Sigmoid colon (tissue), 7 donors: Measurements from ENCODE around the gene GTF2IRD1. TPM values are rescaled to one million over a fixed set of nuclear protein-coding genes. Genes with fewer than 3 reads are reported as not detected.
"Not testable (repeated sequence)": the region's sequence is repeated elsewhere in the genome, so short reads cannot be mapped to it uniquely, and the experiment has no call there.

Experiments used
- DNase-seq: peaks from one replicate; pipeline ENCODE4 v3.0.0-alpha.2; 2019
- H3K27ac ChIP-seq, 4 donors: fragments of 200-600 bp; sonication (generic); one replicate each; pipeline ENCODE4 v1.5.1; 2016 to 2019; ENCODE audit warnings: mild to moderate bottlenecking in 1 of 4
- H3K27me3 ChIP-seq, 3 donors: fragments of 200-600 bp; sonication (generic); one replicate each; pipeline ENCODE4 v1.5.1; 2019; ENCODE audit warnings: mild to moderate bottlenecking in 1 of 3
- H3K36me3 ChIP-seq, 4 donors: fragments of 200-600 bp; sonication (generic); one replicate each; pipeline ENCODE4 v1.5.1; 2016 to 2019
- H3K4me1 ChIP-seq, 4 donors: fragments of 200-600 bp; sonication (generic); one replicate each; pipeline ENCODE4 v1.5.1; 2017 to 2019
- H3K4me3 ChIP-seq, 4 donors: fragments of 200-600 bp; sonication (generic); one replicate each; pipeline ENCODE4 v1.5.1; 2017 to 2019; ENCODE audit warnings: mild to moderate bottlenecking in 2 of 4, moderate library complexity in 1 of 4
- H3K9me3 ChIP-seq, 4 donors: fragments of 200-600 bp in 3 of 4; sonication (generic) in 3 of 4; one replicate each; pipeline versions ENCODE4 v1.5.1 to v1.6.1; 2013 to 2019
- CTCF ChIP-seq, 4 experiments: fragments of 450-650 bp in 3 of 4; fragments of 200-600 bp in 1 of 4; IDR thresholded peaks; one replicate each; pipeline ENCODE4 v1.5.1; 2016 to 2019; ENCODE audit warnings: antibody characterized with exemption in 4 of 4, mild to moderate bottlenecking in 3 of 4, moderate library complexity in 2 of 4
- EP300 ChIP-seq, 4 donors: sonication (generic); formaldehyde crosslinking; IDR thresholded peaks; one replicate each; pipeline ENCODE4 v1.6.1; 2017; ENCODE audit warnings: antibody characterized with exemption in 4 of 4
- POLR2A ChIP-seq, 2 donors: fragments of 450-650 bp; IDR thresholded peaks; one replicate each; pipeline ENCODE4 v1.6.1; 2016; ENCODE audit warnings: antibody characterized with exemption in 2 of 2, mild to moderate bottlenecking in 2 of 2, moderate library complexity in 2 of 2
- POLR2AphosphoS5 ChIP-seq, 4 donors: sonication (generic); formaldehyde crosslinking; IDR thresholded peaks; one replicate each; pipeline ENCODE4 v1.6.1; 2017; ENCODE audit warnings: antibody characterized with exemption in 4 of 4
- WGBS, 2 donors: extraction: QIAGEN DNeasy Blood & Tissue Kit; methylation state at CpG; one replicate each; pipeline ENCODE4 v1.1.7; 2013; 5-methylcytosine and 5-hydroxymethylcytosine counted together
- intact Hi-C: fragments of 100-400 bp; cut with DNase I; formaldehyde crosslinking; loops from one replicate; pipeline ENCODE4 v1.15.1; 2023
- polyA plus RNA-seq, 3 donors: library from polyadenylated mRNA; stranded (reverse); fragments of 200-250 nt; gene quantifications; one replicate each; pipeline ENCODE4 v1.2.3, GENCODE V29; 2013
- total RNA-seq, 4 donors: library from RNA; depleted of rRNA; stranded (reverse); fragments of >200 nt; gene quantifications; one replicate each; pipeline ENCODE4 v1.1.0, GENCODE V29; 2016
- donor health status: healthy with polysubstance abuse.
- donor health status: Bipolar disorder and iron deficiency.
- donor health status: healthy.

Gene GTF2IRD1
- total and polyA plus RNA-seq, 7 donors = 1.8 to 24.2 (median 15.0) TPM

DNA sequence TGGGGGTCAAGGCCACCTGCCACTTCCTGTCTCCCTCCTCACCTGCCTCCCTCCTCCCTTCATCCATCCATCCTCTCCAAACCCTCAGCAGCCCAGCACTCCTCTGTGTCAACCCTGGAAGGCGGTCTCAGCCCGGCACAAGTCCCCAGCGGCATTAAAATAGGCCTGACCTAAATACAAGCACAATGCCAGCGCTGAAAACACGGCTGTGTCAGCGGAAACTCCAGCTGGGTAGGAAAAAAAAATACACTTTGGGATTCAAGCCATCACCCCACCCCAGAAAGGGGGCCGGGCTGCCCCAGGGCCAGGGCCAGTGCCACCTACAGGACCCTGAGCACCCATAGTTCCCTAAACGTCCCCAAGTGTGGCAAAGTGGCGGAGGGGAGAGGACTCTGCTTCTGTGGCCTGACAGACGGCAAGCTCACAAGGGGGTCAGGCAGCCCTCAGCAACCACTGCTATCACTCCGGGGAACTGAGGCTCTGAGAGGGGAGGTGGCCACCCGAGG, 22.7 kb upstream of the GTF2IRD1 start:
- no peaks in the 10 kb centered on the region for H3K9me3 ChIP-seq
- TF ChIP-seq POLR2A (IDR thresholded peaks at IDR 0.05) = no peak
- TF ChIP-seq CTCF (IDR thresholded peaks at IDR 0.05) = no peak
- WGBS, 2 donors = 85 to 86% methylated on average over 12 of the region's 12 CpGs
- H3K4me3 ChIP-seq = no peak overlapping the region
- no peaks in the 10 kb centered on the region for H3K36me3 ChIP-seq
- intact Hi-C loops = no loop called here
- peaks cover 0 to 6% (median 0%) of the 10 kb centered on the region in 4 donors for H3K4me1 ChIP-seq
- no peaks in the 10 kb centered on the region for H3K27me3 ChIP-seq
- no peak overlapping the region for H3K27ac ChIP-seq
- DNase-seq = peak; percentile 44

DNA sequence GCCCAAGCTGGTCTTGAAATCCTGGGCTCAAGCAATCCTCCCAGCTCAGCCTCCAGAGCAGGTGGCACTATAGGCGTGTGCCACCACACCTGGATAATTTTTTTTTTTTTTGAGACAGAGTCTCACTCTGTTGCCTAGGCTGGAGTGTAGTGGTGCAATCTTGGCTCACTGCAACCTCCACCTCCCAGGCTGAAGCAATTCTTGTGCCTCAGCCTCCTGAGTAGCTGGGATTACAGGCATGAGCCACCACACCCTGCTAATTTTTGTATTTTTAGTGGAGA, 16.5 kb upstream of the GTF2IRD1 start:
- H3K36me3 ChIP-seq, DNase-seq, H3K9me3 ChIP-seq, H3K27me3 ChIP-seq, H3K27ac ChIP-seq, intact Hi-C loops, H3K4me3 ChIP-seq, H3K4me1 ChIP-seq: not testable (repeated sequence)
- 18 to 69% methylated on average over 1 of the region's 1 CpG for WGBS, 2 donors

GRCh38 chr7:74438327-74438726, 15.4 kb upstream of the GTF2IRD1 start:
- no peak overlapping the region for H3K4me3 ChIP-seq
- H3K4me1 ChIP-seq = no peaks in the 10 kb centered on the region
- intact Hi-C loops = no loop called here
- 95 to 97% methylated on average over 2 of the region's 2 CpGs for WGBS, 2 donors
- no peak for TF ChIP-seq POLR2A (IDR thresholded peaks at IDR 0.05)
- no peaks in the 10 kb centered on the region for H3K27me3 ChIP-seq
- no peaks in the 10 kb centered on the region for H3K36me3 ChIP-seq
- DNase-seq = no peak
- no peak overlapping the region for H3K27ac ChIP-seq
- H3K9me3 ChIP-seq = peaks cover 0 to 8% (median 3%) of the 10 kb centered on the region in 4 donors

- peaks cover 0 to 8% (median 3%) of the 10 kb centered on the region in 4 donors for H3K9me3 ChIP-seq
- H3K27me3 ChIP-seq = no peaks in the 10 kb centered on the region
- no peaks in the 10 kb centered on the region for H3K4me1 ChIP-seq
- 73 to 94% methylated on average over 4 of the region's 4 CpGs for WGBS, 2 donors
- TF ChIP-seq EP300 (IDR thresholded peaks at IDR 0.05) (no peak), CTCF (IDR thresholded peaks at IDR 0.05) (no peak), POLR2A (IDR thresholded peaks at IDR 0.05) (no peak), POLR2AphosphoS5 (IDR thresholded peaks at IDR 0.05) (no peak)
- H3K36me3 ChIP-seq = no peaks in the 10 kb centered on the region
- no peak overlapping the region for H3K4me3 ChIP-seq
- no peak overlapping the region for H3K27ac ChIP-seq
- DNase-seq = no peak
- intact Hi-C loops = no loop called here
Measured at GRCh38 chr7:74439541-74439940, 14.2 kb upstream of the GTF2IRD1 start.

DNA sequence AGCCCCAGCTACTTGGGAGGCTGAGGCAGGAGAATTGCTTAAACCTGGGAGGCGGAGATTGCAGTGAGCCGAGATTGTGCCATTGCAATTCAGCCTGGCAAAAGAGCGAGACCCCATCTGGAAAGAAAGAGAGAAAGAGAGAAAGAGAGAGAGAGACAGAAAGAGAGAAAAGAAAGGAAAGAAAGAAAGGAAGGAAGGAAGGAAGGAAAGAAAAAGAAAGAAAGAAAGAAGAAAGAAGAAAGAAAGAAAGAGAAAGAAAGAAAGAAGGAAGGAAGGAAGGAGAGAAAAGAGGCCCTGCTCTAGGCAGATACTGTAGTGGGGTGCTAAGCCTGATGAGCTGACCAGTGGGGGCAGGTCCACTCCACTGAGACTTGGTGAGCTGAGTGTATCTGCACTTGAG, 13.6 kb upstream of the GTF2IRD1 start:
- intact Hi-C loops, H3K4me1 ChIP-seq, H3K27me3 ChIP-seq, H3K27ac ChIP-seq, H3K9me3 ChIP-seq, H3K36me3 ChIP-seq, H3K4me3 ChIP-seq, DNase-seq: not testable (repeated sequence)
- 97% methylated on average over 3 of the region's 3 CpGs for WGBS, 2 donors

DNA sequence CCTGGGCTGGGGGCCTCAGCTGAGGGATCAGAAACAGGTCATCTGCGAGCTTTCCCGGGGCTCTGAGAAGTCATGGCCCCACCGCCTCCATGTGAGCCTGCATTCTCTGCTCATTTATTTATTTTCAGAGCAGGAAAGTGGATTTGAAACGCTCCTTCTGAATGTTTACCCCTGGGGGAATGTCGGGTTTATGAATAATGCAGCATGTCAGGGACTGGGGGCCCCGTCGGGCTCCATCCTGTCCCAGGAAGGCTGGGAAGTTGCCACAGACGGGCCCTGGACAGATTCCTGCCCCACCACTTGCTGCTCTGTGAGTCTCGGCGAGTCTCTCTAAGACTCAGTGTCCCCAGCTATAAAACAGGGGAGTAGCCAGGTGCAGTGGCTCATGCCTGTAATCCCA, 11.9 kb upstream of the GTF2IRD1 start:
- no peak overlapping the region for H3K4me3 ChIP-seq
- no peak overlapping the region for H3K27ac ChIP-seq
- H3K9me3 ChIP-seq = peaks cover 0 to 8% (median 3%) of the 10 kb centered on the region in 4 donors
- H3K27me3 ChIP-seq = no peaks in the 10 kb centered on the region
- TF ChIP-seq CTCF (IDR thresholded peaks at IDR 0.05) (no peak), POLR2A (IDR thresholded peaks at IDR 0.05) (no peak), POLR2AphosphoS5 (IDR thresholded peaks at IDR 0.05) (no peak), EP300 (IDR thresholded peaks at IDR 0.05) (no peak)
- no peak for DNase-seq
- intact Hi-C loops = no loop called here
- WGBS, 2 donors = 76 to 78% methylated on average over 10 of the region's 10 CpGs
- no peaks in the 10 kb centered on the region for H3K4me1 ChIP-seq
- no peaks in the 10 kb centered on the region for H3K36me3 ChIP-seq
